ENCODE results near the gene KIN.

The KIN gene

DNA sequence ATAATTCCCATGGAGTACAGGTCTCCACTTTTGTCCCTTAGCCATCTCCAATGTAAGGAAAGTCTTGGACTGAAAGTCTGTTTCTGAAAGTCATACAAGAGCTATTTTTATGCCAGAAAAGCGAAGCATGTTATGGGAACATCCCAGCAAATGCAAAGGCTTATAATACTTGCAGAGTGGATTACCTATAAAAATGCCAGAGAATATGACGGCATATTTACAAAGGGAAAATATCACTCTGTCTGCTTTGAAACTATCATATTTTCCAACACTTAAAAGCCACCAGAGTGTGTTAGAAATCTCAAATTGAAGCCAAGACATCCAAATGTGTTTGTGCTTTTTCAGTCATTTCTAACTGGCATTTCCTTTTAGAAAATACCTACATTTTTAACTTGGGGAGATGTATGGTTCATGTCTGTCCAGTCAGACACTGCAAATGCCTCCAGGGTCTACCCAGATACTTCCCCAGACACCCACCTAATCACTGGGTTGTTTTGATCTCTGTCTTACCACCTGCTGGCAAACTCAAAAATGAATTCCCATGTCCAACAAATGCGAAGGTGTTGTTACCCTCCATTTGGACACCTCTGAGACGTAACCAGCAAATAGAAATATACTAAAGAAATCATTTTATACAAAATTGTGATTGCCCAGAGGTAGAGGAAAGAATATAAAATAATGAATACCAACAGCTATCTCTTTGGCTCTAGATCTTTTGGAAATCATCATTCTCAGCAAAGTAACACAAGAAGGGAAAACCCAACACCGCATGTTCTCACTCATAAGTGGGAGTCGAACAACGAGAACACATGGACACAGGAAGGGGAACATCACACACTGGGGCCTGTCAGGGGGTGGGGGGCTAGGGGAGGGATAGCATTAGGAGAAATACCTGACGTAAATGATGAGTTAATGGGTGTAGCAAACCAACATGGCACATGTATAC is 83.4 kb downstream of the KIN start:
- H3K4me3 ChIP-seq (ENCODE audit: low read length) = no peak overlapping the region
- no peak for DNase-seq (ENCODE audit: low read depth)
- TF ChIP-seq, protein P1, sequence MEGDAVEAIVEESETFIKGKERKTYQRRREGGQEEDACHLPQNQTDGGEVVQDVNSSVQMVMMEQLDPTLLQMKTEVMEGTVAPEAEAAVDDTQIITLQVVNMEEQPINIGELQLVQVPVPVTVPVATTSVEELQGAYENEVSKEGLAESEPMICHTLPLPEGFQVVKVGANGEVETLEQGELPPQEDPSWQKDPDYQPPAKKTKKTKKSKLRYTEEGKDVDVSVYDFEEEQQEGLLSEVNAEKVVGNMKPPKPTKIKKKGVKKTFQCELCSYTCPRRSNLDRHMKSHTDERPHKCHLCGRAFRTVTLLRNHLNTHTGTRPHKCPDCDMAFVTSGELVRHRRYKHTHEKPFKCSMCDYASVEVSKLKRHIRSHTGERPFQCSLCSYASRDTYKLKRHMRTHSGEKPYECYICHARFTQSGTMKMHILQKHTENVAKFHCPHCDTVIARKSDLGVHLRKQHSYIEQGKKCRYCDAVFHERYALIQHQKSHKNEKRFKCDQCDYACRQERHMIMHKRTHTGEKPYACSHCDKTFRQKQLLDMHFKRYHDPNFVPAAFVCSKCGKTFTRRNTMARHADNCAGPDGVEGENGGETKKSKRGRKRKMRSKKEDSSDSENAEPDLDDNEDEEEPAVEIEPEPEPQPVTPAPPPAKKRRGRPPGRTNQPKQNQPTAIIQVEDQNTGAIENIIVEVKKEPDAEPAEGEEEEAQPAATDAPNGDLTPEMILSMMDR (conservative IDR thresholded peaks at IDR 0.05; ENCODE audit: low read depth, low read length) = no peak

DNA sequence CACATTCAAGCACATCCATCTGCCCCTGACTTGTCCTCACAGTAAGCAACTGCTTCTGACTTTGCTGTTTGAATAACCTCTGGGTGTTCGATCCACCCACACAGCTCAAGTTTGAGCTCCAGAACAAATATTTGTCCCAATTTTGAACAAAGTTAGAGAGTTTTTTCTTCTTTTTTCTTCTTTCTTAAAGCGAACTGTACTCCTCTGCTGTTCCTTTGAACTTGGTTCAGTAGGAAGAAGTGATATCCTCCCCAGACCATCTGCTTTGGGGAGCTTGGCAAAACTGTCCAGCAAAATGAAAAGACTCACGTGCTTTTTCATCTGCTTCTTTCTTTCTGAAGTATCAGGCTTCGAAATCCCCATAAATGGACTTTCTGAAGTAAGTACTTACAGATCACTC is 84.7 kb downstream of the KIN start, which contains the start of gene ITIH2:
TSS of gene ITIH2 (plus strand) at position 177 of the 400 bp plus-strand sequence. CDS start at position 296, 119 bp downstream.
- TF ChIP-seq, protein P1 (conservative IDR thresholded peaks at IDR 0.05; ENCODE audit: low read depth, low read length) = no peak
- DNase-seq (ENCODE audit: low read depth) = no peak
- no peak within 1 kb of the TSS for H3K4me3 ChIP-seq (ENCODE audit: low read length)

DNA sequence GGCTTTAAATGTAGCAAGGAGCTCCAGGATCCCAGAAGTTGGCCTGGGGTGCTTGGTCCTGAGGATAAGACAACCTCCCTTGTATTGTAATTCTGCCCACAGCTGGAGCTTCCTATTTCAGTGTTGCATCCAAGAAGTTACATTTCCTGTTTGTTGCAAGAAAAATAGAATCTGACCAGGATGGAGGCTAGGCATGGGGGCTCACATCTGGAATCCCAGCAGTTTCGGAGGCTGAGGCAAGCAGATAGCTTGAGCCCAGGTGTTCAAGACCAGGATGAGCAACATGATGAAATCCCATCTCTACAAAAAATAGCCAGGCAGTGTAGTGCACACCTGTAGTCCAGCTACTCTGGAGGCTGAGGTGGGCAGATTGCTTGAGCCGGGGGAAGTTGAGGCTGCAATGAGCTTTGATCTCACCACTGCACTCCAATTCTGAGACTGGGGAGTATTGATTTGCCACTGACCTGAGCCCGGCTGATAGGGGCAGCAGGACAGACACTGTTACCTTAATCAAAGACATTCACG is 85.4 kb downstream of the KIN start:
- H3K4me3 ChIP-seq (ENCODE audit: low read length) = no peak overlapping the region
- DNase-seq (ENCODE audit: low read depth) = no peak
- TF ChIP-seq, protein P1 (conservative IDR thresholded peaks at IDR 0.05; ENCODE audit: low read depth, low read length) = no peak

DNA sequence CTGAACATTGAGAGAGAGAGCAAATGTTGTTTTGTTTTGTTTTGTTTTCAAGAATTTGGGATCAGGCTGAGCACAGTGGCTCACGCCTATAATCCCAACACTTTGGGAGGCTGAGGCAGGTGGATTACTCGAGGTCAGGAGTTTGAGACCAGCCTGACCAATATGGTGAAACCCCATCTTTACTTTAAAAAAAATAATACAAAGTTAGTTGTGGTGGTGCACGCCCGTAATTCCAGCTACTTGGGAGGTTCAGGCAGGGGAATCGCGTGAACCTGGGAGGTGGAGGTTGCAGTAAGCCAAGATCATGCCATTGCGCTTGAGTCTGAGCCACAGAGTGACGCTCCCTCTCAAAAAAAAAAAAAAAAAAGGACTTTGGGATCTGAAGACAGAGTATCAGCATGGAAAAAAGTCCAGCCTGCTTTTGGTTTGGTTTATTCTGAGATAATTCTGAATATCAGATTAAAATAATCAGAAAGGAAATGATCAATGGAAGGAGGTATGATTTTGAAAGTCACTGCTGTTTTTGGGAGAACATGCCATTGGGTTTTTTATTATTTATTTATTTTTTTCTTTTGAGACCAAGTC is 86.5 kb downstream of the KIN start:
- TF ChIP-seq, protein P1 (conservative IDR thresholded peaks at IDR 0.05; ENCODE audit: low read depth, low read length) = no peak

More for the DNA sequence above, 86.5 kb downstream of the KIN start:
- H3K4me3 ChIP-seq (ENCODE audit: low read length) = no peak overlapping the region
- DNase-seq (ENCODE audit: low read depth) = no peak
